GM13977 (cell line): ENCODE data around the gene CHN1.

Source experiments
- DNase-seq: peaks from one replicate; pipeline ENCODE4 v3.0.0; 2012; ENCODE audit warnings: low spot score
- in situ Hi-C: fragments of 300-500 bp; cut with MboI; formaldehyde crosslinking; loops from one replicate; pipeline ENCODE4 v1.12.0; 2022; ENCODE audit warnings: low sequenced_read_pairs, low pct_unique_long_range_greater_than_20kb, mixed read lengths, inconsistent platforms; ENCODE audit not compliant: unreplicated experiment
- TF ChIP-seq, protein P1 (sequence below): IDR thresholded peaks from 2 replicates; pipeline ENCODE4 v1.5.1; 2012; ENCODE audit warnings: mild to moderate bottlenecking, control low read depth; ENCODE audit not compliant: insufficient read depth; ENCODE audit errors: extremely low read depth, missing control alignments

CHN1 gene

DNA sequence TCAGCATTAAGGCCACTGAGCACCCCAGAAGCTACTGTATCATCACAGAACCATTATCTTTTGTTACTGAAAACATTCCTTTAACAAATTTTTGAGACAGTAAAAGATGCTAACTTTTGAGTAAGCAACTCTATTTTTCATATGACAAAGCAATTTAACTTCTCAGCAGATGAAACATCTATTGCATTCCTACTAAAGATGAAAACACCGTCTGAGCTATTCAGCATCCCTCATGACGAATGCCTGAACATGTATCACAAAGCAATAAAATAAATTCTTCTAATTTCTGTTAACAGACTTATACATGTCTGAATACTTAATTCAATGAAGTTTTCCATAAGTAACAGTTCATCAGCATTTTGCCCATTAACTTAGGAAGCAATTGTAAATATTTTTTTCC, 23.9 kb downstream of the CHN1 start:
- DNase-seq, result no peak
- TF ChIP-seq, protein P1, sequence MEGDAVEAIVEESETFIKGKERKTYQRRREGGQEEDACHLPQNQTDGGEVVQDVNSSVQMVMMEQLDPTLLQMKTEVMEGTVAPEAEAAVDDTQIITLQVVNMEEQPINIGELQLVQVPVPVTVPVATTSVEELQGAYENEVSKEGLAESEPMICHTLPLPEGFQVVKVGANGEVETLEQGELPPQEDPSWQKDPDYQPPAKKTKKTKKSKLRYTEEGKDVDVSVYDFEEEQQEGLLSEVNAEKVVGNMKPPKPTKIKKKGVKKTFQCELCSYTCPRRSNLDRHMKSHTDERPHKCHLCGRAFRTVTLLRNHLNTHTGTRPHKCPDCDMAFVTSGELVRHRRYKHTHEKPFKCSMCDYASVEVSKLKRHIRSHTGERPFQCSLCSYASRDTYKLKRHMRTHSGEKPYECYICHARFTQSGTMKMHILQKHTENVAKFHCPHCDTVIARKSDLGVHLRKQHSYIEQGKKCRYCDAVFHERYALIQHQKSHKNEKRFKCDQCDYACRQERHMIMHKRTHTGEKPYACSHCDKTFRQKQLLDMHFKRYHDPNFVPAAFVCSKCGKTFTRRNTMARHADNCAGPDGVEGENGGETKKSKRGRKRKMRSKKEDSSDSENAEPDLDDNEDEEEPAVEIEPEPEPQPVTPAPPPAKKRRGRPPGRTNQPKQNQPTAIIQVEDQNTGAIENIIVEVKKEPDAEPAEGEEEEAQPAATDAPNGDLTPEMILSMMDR, result no peak
- in situ Hi-C loops, result no loop called here

DNA sequence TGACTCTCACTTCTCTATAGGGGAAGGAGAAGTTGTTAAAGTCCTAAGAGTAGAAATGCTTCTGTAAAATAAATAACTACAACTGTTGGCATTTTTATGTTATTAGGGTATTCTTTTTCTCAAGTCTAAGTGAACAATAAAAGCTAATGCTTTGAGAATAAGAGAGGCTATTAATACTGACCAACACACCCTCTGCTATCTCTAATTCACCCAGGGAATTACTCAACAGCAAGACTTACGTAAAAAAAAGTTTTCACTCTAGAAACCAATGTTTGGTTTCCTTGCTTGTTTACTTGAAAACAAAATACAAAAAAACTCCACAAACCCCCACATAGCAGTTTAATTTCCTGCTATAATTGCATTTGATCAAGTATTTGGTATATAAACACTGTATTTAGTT, 25.2 kb downstream of the CHN1 start:
- no peak for DNase-seq
- in situ Hi-C loops, result no loop called here
- TF ChIP-seq, protein P1, result no peak

DNA sequence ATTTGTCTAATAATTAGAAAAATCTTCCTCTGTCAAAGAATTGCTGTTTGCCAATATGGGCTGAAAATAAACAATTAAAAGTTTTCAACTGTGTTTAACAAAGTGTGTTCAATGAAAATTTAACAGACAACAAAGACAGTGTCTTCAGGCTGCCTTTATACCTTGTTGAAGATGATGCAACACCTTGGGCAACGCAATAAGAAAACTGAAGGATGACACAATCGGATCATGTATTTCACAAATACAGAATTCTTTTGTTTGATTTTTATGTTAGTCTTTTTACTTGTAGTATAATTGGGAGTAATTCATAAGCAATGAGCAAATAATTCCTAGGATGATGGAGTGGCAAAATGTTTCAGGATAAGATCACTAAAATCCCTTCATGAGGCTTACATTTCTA, 27.8 kb downstream of the CHN1 start:
- TF ChIP-seq, protein P1, result no peak
- DNase-seq, result no peak
- in situ Hi-C loops, result no loop called here

DNA sequence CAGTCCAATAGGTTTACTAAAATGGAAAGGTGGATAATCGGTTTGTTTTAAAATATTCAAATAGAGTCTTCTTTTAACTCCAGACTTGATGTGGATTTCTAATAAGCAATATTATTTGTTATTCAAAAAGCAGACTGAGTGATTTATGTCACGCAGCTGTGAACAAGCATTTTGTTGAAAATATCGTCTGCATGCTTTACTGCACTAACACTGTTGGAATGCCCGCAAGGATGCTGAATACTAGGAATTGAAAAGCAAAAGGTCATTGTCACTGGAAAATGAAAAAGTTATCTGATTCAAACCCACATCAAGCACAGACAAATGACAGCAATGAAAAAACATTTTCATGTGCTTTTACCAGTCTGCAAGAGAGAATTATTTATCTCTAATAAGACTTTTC, 31.1 kb downstream of the CHN1 start:
- in situ Hi-C loops, result no loop called here
- TF ChIP-seq, protein P1, result no peak

DNA sequence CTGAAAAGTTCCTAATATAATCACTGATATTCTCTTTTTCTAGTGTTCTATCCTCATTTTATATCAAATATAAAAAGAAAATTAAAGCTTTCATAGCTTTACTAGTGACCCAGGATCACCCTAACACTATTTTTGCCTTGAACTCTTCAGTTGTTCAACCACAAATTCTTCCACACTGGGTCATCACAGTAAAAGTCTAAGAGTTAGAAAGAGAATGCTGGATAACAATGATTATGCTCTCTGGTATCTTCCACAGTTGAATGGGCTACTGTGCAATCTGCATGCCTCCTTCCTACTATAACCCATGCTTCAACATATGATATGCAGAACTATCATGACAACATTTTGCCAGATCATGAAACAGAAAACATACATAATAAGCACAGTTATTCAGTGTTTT, 32.3 kb downstream of the CHN1 start:
- TF ChIP-seq, protein P1, result no peak
- in situ Hi-C loops, result no loop called here
- DNase-seq, result no peak

More for the DNA sequence above, 31.1 kb downstream of the CHN1 start:
- no peak for DNase-seq

DNA sequence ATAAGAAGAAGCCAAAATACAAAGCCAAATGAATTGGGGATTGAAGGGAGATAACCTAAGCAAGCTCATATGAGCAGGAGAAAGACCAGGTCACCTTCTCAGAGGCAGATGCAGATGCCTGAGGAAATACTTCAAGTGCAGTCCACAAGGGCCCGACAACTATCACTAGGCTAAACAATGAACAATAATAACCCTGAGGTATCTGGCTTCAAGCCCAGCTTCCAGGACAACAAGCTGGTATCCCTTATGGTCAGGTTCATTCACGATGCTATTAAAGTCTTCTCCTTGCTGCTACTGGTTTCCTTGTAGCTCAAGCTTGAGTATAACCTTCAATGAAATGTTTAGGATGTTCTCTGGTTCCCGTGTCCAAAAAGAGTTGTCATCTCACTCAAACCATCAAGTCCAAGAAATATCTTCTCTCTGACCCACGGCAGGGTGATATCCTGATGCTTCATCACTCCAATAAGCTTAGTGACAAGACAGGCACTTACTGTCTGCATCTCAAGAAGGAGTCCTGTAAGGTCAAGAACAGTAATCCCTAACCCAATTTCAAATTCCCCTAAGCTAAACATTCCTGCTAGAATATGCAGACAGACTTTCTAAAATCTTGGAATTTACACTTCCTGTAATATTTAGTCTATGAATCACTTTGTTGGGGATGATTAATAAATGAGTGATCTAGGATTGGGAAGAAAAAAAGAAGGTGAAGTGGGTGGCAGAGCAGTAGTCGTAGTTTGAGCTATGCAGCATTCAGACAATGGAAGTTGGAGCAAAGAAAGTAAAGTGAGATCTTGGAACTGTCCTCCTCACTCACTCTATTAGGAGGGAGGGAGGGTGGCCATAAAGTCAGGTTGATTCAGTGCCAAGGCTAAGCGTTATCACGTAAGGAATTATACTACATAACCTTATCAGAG, 33.1 kb downstream of the CHN1 start:
- in situ Hi-C loops, result no loop called here
- DNase-seq, result no peak
- TF ChIP-seq, protein P1, result no peak

DNA sequence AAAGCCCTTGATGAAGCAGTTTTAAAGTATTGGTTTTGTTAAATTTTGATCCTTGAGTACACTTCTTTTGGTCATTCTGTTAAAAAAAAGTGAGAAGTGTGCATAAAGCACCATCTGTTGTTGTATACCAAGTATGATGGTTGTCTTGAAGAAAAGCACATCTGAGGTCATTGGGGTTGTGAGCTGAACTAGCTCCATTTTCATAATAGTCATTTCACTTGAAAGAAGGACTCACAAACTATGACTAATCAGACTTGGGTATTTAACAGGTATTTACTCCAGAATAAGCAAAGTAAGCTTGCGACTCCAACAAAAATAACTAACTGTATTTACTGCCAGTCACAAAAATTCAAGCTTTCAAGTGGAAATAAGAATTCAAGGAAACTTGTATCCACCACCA, 35.1 kb downstream of the CHN1 start:
- in situ Hi-C loops, result no loop called here
- TF ChIP-seq, protein P1, result no peak
- DNase-seq, result no peak
